ENCODE results near the gene CSF3. TPM values are rescaled to one million over a fixed set of nuclear protein-coding genes. Genes with fewer than 3 reads are reported as not detected.
A peak's percentile ranks its signal among the peaks of the same experiment; 100 is the strongest.

Gene CSF3
- total RNA-seq, 1 experiment from 2014 or later = not detected

DNA sequence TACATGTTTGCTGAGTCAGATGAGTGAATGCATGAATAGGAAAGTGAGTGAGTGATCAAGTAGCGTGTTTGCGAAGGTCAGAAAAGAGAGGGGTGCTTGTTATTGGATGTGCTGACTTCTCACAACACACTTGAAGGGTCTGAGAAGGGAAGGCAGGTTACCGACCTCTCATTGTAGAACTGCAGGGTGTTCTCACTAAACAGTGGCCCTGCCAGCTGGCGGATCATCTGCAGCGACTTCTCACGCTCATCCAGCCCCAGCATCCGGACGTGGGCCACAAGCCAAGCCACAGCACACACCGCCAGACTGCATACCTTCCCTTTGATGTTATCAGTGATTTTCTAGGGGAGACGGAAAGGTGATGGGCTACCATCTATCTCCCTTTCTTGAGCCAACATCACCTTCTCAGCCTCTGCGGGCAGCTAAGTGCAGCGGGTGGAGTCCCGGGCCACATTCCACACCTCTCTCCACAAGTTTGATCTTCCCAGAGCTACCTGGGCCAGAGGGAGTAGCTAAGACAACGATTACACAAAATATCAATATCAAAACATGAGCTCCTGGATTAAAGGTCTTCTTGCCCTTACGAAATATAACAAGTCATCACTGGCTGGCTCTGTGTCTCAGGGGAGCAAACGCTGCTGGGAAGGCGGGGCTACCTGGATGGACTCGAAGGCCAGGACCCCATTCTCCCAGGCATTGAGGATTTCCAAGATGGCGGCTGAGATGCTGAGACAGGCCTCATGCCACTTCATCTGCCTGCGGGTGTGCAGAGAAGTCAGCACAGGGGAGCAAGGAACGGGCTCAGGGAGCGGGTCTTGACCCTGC lies 11.0 kb downstream of the CSF3 start:
- ChIA-PET CTCF (interaction anchor here (0.6 kb wide), 1 partner anchor 9 kb away, joined by 3 read pairs; no protein-coding TSS in a partner anchor), POLR2A (interaction anchor here (0.5 kb wide), 1 partner anchor 11 kb away, joined by 5 read pairs; no protein-coding TSS in a partner anchor)
- TSS peak; percentile 52 for BruUV-seq (replicated peaks)
- no peak for DNase-seq (ENCODE audit: low read depth, low spot score)
- Histone ChIP-seq H3K9me3 (ENCODE audit: control insufficient read depth, insufficient read depth, low read depth, low read length) (no peaks in the 10 kb centered on the region), H3K36me3 (ENCODE audit: control insufficient read depth, insufficient read depth, low read length) (no peaks in the 10 kb centered on the region), H3K27ac (ENCODE audit: low read length) (no peak overlapping the region), H3K27me3 (ENCODE audit: control insufficient read depth, insufficient read depth, low read length) (no peaks in the 10 kb centered on the region), H3K4me3 (ENCODE audit: low read depth in 2 of 2, low read length in 2 of 2) (no peak overlapping the region), H3K4me1 (ENCODE audit: control insufficient read depth, insufficient read depth, low read length) (peaks cover 10% of the 10 kb centered on the region)
- no peak for TF ChIP-seq SIN3A (IDR thresholded peaks at IDR 0.05; ENCODE audit: borderline replicate concordance, insufficient read depth, low read depth, low read length)
- no peak for TF ChIP-seq TCF7L2 (IDR thresholded peaks at IDR 0.05; ENCODE audit: low read depth, low read length)
- TF ChIP-seq, protein P1, sequence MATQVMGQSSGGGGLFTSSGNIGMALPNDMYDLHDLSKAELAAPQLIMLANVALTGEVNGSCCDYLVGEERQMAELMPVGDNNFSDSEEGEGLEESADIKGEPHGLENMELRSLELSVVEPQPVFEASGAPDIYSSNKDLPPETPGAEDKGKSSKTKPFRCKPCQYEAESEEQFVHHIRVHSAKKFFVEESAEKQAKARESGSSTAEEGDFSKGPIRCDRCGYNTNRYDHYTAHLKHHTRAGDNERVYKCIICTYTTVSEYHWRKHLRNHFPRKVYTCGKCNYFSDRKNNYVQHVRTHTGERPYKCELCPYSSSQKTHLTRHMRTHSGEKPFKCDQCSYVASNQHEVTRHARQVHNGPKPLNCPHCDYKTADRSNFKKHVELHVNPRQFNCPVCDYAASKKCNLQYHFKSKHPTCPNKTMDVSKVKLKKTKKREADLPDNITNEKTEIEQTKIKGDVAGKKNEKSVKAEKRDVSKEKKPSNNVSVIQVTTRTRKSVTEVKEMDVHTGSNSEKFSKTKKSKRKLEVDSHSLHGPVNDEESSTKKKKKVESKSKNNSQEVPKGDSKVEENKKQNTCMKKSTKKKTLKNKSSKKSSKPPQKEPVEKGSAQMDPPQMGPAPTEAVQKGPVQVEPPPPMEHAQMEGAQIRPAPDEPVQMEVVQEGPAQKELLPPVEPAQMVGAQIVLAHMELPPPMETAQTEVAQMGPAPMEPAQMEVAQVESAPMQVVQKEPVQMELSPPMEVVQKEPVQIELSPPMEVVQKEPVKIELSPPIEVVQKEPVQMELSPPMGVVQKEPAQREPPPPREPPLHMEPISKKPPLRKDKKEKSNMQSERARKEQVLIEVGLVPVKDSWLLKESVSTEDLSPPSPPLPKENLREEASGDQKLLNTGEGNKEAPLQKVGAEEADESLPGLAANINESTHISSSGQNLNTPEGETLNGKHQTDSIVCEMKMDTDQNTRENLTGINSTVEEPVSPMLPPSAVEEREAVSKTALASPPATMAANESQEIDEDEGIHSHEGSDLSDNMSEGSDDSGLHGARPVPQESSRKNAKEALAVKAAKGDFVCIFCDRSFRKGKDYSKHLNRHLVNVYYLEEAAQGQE (IDR thresholded peaks at IDR 0.05; ENCODE audit: insufficient read depth in 1 of 2, low read depth in 2 of 2, low read length in 1 of 2) = no peak
- intact Hi-C loops (cut with micrococcal nuclease; ENCODE audit: unreplicated experiment) (no loop called here), in situ Hi-C loops (cut with HindIII; ENCODE audit: low pct_unique_long_range_greater_than_20kb, low sequenced_read_pairs) (no loop called here)
- no peak for ATAC-seq

DNA sequence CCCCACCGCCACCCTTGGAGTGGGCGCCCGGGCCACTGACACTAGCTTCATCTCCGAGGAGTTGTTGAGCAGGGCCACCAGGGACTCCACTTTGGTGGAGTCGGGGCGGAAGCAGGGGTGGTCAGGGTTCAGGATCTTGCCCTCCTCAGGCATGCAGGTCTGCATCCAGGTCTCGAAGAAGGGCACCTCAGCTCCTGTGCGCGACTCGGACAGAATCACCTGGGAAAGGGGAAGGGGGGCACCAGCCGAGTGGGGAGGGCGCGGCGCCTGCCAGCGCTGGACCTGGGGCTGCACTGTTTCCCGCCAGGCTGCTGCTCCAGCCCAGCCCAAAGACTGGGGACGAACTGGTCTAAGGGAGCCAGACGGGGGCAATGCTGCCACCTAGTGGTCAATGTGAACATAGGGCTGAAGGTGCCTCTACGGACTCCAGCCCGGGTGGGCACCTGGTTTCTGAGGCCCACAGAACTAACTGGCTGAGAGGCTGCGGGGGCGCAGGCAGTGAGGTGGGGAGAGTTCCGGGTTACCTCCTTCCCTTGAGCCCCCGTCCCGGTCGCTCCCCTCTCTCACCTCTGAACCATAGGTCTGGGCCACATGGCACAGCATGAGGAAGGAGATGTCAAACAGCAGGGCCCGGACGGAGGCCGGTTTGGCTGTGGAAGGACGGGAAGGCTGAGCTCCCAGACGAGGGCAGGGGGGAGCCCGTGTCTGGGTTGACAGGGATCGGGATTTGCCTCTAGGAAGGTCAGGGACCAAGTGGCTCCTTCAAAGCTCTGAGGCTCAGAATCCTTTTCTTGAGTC lies 11.8 kb downstream of the CSF3 start:
- POLR2A ChIA-PET = interaction anchor here (0.5 kb wide), 1 partner anchor 11 kb away, joined by 5 read pairs; no protein-coding TSS in a partner anchor
- peak; percentile 95 for ATAC-seq
- peaks cover 2% of the 10 kb centered on the region for H3K4me1 ChIP-seq (ENCODE audit: control insufficient read depth, insufficient read depth, low read length)

More for the DNA sequence above, 11.8 kb downstream of the CSF3 start:
- H3K36me3 ChIP-seq (ENCODE audit: control insufficient read depth, insufficient read depth, low read length) = no peaks in the 10 kb centered on the region
- H3K4me3 ChIP-seq (ENCODE audit: low read depth in 2 of 2, low read length in 2 of 2) = no peak overlapping the region
- no peaks in the 10 kb centered on the region for H3K27me3 ChIP-seq (ENCODE audit: control insufficient read depth, insufficient read depth, low read length)
- peak; percentile 47 for DNase-seq (ENCODE audit: low read depth, low spot score)
- CTCF ChIA-PET = interaction anchor here (0.5 to 1.2 kb wide), 5 partner anchors 21 to 47 kb away, joined by 3 to 8 read pairs (median 5); partner anchors contain the start of genes MED24 and PSMD3
- in situ Hi-C loops (cut with HindIII; ENCODE audit: low pct_unique_long_range_greater_than_20kb, low sequenced_read_pairs) = no loop called here
- H3K27ac ChIP-seq (ENCODE audit: low read length) = no peak overlapping the region
- H3K9me3 ChIP-seq (ENCODE audit: control insufficient read depth, insufficient read depth, low read depth, low read length) = no peaks in the 10 kb centered on the region
- BruUV-seq (replicated peaks) = no TSS peak
- intact Hi-C loops (cut with micrococcal nuclease; ENCODE audit: unreplicated experiment) = no loop called here
- TF ChIP-seq, protein P2, sequence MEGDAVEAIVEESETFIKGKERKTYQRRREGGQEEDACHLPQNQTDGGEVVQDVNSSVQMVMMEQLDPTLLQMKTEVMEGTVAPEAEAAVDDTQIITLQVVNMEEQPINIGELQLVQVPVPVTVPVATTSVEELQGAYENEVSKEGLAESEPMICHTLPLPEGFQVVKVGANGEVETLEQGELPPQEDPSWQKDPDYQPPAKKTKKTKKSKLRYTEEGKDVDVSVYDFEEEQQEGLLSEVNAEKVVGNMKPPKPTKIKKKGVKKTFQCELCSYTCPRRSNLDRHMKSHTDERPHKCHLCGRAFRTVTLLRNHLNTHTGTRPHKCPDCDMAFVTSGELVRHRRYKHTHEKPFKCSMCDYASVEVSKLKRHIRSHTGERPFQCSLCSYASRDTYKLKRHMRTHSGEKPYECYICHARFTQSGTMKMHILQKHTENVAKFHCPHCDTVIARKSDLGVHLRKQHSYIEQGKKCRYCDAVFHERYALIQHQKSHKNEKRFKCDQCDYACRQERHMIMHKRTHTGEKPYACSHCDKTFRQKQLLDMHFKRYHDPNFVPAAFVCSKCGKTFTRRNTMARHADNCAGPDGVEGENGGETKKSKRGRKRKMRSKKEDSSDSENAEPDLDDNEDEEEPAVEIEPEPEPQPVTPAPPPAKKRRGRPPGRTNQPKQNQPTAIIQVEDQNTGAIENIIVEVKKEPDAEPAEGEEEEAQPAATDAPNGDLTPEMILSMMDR (IDR thresholded peaks at IDR 0.05) = peak; percentile 96
- no peak for TF ChIP-seq POLR2AphosphoS5 (IDR thresholded peaks at IDR 0.05; ENCODE audit: low read depth, low read length)
